HG02885 (cell line): ENCODE data around the gene FOXO3.
"Not testable (repeated sequence)": the region's sequence is repeated elsewhere in the genome, so short reads cannot be mapped to it uniquely, and the experiment has no call there.

Experiments used
- ATAC-seq: cut with Tn5 transposase; IDR thresholded peaks from one replicate; pipeline ENCODE4 v1.9.1; 2021; ENCODE audit warnings: mild to moderate bottlenecking; ENCODE audit not compliant: unreplicated experiment, poor library complexity

FOXO3 gene

DNA sequence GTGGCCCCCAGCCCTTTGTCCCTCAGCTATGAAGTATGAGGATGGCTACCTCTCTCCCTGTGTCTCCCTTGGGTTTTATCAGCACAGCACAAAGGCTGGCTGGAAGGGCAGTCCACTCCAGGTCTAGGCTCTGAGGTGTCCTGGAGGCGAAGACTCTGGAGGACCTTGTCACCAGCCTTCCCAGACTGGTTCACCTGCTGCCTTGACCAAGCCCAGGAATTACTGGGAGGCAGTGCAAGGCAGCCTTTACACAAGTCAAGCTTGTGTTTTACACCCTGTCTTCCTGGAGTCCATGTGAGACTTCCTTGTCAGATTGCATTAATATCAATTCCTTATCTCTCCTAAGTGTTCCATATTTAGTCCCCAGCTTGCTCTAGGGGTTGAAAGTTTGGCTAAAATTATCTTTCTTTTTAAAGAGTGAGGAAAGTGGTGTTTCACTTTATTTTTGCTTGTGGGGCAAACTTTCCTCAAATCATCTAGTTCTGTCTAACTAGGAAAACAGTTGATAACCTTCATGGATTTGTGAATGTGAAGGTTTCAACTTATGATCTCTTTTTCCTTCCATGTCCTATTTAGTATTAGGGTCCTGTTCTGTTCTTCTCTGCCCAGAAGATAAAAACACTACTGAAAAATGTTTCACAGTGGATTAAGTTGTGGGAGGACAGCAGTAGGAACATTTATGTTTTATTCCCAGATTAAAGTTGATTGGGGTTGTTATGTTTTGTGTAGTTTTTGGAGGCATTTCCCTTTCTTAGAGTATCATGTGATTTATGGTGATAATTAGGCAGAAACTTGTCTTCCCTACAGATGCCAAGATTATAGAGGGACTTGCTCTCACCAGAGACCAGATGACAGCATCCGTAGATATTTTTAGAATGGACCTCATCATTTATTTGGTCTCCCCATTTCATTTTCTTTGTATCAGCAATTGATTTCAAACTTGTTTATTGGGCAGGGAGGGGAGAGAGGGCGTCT lies 114.8 kb downstream of the FOXO3 start:
- ATAC-seq = no peak

DNA sequence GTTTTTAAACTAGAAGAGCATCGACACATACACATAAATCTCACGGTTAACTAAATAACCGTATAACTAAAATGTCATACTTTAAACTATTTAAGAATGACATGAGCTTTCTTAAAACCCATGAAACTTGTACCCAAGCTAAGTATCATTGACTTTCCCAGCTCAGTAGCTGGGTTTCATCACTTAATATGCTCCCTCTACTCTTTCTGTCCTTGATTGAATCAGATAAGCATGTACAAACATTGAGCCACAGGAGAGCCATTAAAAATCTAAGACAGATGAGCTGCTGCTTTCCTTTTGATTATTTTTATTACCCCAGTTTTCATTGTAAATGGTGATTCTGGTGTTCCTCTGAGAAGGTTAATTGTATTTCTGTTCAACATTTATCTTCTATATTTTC lies 115.8 kb downstream of the FOXO3 start:
- ATAC-seq = no peak

DNA sequence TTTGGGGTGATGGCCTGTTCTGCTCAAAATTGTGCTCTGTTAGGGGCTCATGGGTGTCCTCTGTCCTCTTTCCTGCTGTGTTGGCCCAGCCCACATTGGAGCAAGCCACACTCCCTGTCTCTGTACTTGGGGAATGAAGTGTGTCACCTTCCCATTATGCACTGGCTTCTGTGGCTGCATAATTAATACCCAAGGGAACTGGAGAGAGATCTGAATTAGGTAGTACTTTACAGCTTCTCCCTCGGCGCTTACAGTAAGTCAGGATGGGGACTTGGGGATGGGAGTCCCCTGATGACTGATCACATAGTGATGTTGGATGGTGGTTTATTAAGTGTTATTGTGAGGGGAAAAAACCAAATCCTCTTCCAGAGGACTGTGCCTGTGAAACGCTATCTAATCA lies 116.6 kb downstream of the FOXO3 start:
- no peak for ATAC-seq

DNA sequence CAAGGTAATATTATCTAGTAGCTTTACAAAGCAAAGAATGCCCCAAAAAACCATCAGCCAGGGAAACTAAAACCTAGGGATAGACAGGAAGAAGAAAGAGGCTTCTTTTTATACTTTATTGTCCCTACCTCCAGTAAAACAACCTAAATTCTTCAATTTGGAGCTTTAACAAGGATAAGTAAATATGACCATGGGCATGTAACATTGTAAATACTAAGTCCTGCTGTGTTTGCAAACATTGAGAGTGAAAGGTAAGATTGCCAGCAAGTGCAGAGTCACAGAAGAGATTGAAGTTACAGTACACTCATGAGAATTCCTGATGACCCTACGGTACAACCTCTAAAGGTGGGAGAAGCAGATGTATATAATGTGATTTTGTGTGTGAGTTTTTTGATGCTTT lies 117.2 kb downstream of the FOXO3 start:
- no peak for ATAC-seq

DNA sequence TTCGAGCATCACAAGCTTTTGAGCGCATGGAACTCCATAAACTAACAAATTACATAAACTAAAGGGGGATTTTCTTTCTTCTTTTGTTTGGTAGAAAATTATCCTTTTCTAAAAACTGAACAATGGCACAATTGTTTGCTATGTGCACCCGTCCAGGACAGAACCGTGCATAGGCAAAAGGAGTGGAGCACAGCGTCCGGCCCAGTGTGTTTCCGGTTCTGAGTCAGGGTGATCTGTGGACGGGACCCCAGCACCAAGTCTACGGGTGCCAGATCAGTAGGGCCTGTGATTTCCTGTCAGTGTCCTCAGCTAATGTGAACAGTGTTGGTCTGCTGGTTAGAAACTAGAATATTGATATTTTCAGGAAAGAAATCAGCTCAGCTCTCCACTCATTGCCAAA lies 119.6 kb downstream of the FOXO3 start:
- ATAC-seq = not testable (repeated sequence)

DNA sequence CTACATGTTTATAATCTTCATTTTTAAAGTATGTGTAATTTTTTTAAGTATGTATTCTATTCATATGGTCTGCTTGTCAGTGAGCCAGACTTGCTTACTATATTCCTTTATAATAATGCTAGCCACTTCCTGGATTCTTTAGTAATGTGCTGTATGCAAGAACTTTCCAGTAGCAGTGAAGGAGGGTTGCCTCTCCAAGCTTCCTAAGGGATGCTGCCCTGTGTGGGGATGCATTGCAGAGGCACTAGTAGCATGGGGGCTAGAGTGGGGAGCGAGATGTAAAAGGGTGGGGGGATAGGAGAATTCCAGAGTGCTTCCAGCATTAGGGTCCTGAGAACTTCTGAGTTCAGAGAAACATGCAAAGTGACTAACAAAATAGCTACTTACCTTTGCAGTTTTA lies 121.0 kb downstream of the FOXO3 start:
- not testable (repeated sequence) for ATAC-seq

DNA sequence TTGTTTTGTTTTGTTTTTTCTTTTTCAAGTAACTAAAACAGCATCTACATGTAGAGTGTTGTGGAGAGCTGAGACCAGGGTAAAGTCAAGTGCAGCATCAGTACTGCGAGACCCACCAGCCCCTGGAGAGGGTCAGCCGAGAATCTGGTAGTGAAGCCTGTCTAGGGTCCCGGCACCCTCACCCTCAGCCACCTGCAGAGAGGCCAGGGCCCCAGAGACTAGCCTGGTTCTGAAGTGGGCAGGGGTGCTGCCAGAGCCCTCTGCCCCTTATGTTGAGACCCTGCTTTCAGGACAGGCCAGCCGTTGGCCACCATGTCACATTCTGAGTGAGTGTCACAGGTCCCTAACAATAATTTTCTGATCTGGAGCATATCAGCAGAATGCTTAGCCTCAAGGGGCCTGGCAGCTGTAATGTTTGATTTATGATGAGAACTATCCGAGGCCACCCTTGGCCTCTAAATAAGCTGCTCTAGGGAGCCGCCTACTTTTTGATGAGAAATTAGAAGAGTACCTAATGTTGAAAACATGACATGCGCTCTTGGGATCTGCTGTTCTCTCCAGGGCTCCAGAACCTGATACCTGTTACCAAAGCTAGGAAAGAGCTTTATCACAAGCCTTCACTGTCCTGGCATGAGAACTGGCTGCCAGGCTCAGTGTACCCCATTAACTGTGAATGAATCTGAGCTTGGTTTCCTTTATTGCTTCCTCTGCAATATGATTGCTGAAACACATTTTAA lies 121.8 kb downstream of the FOXO3 start:
- ATAC-seq = not testable (repeated sequence)

DNA sequence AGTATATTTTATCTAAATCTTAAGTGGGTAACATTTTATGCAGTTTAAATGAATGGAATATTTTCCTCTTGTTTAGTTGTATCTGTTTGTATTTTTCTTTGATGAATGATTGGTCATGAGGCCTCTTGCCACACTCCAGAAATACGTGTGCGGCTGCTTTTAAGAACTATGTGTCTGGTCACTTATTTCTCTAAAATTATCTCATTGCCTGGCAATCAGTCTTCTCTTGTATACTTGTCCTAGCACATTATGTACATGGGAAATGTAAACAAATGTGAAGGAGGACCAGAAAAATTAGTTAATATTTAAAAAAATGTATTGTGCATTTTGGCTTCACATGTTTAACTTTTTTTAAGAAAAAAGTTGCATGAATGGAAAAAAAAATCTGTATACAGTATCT lies 123.3 kb downstream of the FOXO3 start:
- ATAC-seq = not testable (repeated sequence)

DNA sequence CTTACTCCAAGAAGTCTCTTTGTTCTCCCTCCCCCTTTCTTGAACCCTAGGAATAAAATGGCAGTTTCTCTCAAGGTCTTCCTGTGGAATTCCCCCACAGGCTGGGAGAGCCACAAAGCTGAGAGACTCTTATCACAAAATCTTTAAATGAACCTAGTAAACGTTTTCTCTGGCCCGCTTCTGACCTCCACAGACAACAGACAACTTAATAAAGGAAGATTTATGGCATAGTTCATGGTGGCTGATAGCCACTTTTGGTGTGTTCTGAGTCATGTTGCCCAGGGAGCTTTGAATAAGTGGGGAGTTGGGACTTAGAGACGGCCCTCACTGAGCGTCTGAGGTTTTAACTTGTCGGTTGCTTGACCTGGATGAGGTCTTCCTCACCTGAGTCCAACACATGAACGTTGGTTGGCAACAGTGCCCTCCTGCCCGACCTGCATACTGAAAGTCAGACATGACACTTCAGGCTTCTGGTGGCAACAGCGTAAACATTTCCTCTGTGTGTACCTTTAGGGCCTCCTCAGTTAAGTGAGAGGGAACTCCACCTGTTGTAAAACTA lies 124.1 kb downstream of the FOXO3 start:
- no peak for ATAC-seq

DNA sequence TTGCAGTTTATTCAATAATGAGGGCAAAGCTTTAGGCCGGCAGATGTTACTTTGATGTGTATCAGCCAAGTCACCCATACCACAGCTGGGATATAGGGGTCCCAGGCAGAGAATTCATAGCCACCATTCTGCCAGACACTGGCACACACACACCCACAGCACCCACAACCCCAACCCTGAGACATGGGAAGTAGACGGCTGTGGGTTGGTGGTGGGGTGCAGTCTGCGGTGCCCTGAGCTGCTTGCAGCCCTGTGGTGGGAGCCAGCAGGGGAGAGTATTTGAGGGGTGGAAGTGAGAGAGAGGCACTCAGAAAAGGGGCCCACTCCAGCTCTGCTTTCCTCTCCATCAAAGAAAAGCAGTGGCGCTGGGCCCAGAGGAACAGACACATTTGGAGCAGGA lies 125.3 kb downstream of the FOXO3 start:
- no peak for ATAC-seq

DNA sequence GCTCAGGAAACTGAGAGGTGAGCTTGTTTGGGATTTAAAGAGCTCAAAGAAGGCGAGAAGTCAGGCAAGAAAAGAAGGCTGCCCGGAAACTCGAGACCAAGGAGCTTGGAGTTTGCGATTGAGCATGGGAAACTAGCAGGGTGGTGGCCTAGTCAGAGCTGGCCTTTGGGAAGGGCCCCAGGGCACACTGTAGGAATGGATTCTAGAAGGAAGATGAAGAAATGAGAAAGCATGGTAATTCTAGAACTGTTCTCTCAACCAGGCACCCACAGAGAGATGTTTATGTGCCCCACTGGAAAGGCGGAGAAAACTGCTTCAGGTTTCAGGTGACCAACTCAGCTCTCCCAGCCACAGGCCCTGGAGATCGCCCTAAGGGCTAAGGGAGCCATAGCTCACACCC lies 126.2 kb downstream of the FOXO3 start:
- ATAC-seq = no peak

DNA sequence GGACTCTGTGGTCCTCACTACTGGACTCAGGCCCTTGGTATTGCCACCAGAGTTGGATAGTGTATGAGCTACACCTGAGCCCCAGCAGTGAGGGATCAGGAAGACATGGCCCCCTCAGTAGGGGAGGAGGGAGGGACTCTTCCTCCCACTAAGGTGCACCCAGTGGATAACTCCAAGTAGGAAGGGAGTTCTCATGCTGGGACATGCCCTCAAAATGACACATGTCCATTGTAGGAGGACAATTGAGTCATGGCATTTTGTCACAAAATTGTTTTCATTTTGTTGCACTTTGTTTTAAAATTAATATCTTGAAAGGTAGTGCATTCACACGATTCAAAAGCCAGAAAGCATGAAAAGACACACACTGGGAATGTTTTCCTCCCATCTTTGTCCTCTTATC lies 127.2 kb downstream of the FOXO3 start:
- ATAC-seq = no peak

DNA sequence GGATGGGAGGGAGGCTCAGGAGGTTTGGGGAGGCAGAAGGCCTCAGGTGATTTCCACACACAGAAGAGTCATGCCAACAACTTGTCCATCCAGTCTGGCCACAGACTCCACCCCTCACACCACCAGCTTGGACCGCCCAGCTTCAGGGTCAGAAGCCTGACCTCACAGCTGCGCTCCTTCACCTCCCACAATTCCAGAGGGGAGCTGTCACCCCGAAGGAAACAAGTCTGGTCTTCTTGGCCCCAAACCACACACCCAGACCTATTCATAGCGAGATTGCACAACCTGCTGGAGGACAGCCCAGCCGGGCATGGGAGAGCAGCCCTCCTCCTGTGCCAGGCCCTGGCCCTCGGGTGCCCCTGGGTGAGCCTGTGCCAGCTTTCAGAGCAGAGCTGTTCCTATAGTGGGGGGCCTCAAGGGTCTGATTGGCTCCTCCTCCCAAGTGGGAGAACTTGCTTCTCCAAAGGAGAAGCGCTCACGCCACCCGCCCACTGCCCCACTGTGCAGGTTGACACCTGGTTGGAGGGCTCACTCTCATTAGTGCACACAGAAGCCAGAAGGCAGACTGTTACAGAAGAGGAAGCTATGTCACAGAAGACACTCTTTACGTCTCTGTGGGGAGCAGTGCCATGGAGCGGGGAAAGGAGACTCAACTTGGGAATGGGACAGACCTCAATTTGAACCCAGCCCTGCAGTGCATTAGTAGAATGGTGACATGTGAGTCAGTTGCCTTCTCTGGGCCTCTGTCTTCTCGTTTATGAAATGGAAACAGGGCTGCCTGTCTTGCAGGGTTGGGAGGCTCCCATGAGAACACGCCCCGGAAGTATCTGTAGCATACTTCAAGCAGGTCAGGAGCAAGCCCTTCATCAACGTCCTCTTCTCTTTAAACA lies 128.8 kb downstream of the FOXO3 start:
- ATAC-seq = no peak

DNA sequence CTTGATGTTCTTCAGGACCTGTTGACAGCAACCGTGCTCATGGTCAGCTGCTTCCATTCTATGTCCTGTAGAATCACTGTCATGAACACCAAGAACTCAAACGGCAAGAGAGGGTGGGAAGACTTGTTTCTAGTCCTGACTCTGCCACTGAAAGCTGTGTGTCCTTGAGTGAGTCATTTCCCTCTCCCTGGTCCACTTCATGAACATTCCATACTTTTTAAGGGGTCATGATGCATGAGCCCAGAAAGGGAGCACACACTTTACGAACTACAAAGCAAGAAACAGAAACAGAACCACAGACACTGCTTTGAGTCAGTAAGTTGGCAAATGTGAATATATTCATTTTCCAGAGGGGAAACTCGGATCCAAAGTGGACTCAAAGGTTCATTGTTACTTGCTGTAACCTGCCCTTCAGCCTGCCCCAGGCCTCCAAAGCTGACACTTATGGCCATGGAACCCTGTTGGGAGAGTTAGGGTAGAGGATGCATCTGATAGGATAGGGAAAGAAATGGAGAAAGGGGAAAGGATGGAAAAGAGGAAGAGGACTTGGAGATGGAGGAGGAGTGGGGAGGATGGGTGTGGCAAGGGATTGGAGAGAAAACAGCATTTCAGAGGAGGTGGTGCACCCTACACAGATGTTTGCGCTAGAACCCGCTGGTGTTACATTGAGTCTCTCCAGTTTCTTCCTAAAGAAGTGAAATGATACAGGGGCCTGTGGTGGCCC lies 129.8 kb downstream of the FOXO3 start:
- ATAC-seq = no peak

DNA sequence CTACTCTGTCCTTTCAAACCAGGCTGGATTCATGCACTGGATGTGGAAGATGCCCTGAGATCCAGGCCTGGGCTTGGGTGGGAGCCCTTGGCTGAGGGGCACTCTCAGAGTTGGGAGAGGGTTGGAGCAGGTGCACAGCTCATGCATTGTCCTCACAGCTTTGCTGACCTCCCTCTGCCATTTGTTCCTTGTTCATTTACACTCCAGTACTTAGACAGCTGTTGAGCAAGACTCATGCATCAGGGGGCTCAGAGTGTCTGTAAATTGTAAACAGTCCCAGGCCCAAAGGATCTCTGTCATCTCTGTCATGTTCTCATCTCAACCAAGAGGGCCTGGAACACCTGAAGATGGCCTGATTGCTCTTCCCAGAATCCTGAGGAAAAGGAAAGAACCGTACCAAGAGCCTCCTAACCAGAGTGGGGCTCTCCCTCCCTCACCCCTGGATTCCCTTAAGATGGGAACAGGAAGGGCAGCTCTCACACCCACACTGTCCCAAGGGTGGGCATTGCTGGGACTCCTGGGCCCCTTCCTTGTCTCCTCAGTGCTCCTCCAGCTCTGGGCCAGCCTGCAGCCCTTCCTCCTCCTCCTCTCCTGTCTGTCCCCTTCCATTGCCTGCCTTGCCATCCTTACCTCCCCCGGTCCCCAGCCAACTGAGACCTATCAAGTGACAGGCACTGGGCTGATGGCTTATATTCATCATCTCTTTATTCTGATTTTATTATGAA lies 132.9 kb downstream of the FOXO3 start:
- no peak for ATAC-seq

DNA sequence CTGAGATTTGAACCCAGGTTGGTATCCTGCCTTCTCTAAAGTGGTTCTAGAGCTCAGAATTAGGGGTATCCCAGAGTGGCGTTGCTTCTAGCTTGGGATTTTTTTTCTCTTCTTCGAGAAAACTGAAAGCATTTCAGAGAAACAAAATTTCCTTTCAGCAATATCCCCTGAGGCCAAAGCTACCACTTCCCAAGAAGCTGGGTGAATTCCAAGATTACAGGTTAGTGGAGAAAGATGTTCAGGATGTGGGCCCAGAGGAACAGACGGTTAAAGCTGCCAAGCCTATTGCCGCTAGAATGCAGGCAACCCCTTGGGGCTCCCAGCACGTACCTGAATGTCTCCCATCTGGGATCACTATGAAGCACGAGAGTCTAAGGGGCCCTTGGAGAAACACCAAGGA lies 134.1 kb downstream of the FOXO3 start:
- no peak for ATAC-seq

DNA sequence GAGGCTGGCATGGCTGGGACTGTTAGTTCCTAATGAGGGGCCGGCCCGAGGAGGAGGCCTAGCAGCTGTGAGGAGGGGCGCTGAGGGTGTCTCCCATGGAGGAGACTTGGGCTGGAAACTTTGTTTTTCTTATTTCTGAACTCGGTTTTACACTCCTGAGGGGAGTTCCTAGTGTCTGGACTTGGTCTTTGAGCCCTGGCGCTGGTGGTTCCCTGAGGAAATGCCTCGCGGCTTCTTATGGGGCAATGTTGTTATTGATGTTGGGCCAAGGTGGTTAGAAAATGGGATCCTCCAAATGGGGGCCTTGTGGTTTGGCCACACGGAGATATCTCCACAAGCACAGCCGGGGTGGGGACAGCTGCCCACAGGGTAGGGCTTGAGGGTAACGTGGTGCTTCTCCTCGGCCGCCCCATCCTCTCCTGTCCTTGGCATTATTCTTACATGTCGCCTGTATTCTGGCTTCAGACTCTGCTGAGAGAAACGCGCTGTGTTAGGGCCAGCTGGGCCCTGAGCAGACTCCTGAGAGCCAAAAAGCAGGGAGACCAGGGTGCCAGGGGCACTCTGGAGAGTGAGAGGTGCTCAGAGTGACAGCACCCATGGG lies 136.9 kb downstream of the FOXO3 start:
- ATAC-seq = no peak

DNA sequence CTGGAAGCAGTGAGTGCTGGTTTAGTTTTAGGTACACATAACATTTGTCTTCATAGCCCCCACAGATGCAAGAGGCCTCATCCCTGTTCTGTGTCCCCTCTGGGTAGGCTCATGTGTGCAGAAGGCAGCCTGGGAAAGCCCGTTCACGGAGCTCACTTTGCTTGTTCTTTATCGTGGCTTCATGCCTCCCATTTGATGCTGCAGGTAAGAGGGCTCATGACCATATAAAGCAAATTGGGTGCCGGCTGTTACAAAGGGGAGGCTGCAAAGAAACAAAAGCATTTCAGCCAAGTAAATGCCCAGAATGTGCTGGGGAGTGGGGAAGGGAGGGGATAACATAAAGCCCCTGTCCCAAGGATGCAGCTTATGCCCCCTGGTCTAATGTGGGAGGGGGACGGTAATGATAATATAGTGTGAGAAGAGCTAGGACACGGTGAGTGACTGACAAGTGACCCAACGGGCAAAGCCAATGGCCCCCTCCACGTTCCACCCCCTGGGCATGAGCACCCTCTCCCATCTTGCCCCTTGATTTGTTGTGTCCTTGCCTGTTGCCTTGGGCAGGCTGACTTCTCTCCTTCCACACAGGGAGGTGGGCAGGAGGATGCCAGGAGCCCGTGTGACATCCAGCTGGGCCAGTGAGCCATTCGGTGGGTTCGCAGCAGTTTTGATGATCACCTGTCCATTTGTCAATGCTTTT lies 138.0 kb downstream of the FOXO3 start:
- no peak for ATAC-seq
